Erythroblast (primary cell): ENCODE data around the gene RSPH6A.

ENCODE experiments used
- DNase-seq, 2 experiments: peaks; one replicate each; lab custom pipeline; 2025; lab: John Stamatoyannopoulos, UW
- GATA1 ChIP-seq: IDR thresholded peaks from 2 replicates; pipeline ENCODE4 v1.6.1; 2011; ENCODE audit warnings: low read depth, mild to moderate bottlenecking, control low read depth, low read length, moderate library complexity
- POLR2A ChIP-seq: IDR thresholded peaks from 2 replicates; pipeline ENCODE4 v1.6.1; 2011; ENCODE audit warnings: mild to moderate bottlenecking, low read length

RSPH6A gene

DNA sequence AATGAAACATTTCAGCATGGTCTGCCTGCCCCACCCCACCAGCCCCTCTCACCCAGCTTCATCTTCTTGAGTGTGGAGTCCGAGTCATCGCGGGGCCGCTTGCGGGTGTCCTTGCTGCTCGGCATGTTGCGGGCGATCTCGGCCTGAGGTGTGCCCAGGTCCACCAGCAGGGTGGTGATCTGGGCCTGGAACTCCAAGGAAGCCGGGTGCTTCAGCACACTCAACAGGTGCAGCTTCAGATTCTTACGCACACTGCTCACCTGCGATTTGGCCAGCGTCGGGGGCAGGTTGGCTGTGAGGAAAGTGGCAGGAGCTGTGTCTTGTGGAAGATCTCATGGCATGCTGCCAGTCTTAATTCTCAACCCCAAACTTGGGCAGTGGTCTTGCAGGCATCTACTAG is 27.1 kb upstream of the RSPH6A start:
- TF ChIP-seq POLR2A = no peak
- TF ChIP-seq GATA1 = no peak
- DNase-seq = no peak

DNA sequence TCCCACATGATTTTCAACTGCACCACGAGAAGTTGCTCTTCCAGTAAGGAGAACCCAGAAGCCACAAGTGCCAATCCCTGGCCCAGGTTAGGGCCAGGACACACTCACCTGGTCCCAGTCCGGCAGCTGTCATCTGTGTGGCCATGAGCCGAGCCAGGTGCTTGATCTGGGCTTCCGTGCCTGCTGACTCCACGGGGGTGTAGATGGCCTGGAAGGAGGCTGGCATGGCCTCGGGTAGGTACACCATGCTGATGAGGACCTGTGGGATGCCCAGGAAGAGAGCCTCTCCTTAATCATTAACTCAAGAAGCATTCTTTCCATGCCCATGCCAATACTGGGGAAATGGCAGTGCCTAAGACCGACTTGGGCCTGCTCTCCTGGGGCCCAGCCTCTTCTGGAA is 19.9 kb upstream of the RSPH6A start:
- no peak for TF ChIP-seq POLR2A
- DNase-seq = no peak

DNA sequence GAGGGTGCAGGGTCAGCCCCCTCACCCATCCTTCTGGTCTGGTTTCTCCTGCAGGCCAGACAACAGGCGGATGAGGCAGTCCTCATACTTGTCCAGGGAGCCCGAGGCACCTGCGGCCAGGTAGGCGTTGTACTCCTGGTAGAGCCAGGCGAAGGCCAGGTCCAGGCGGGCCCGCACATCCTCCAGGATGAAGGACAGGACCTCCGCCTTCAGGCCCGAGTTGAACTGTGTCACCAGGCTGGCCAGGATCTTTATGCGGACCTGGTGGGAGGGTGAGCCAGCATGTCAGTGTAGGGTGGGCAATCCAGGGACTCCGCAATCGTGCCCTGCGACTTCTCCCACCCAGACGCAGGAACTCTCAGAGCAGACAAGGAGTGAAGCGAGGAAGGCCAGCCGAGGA is 13.8 kb upstream of the RSPH6A start:
- no peak for TF ChIP-seq POLR2A
- TF ChIP-seq GATA1 = no peak
- DNase-seq = no peak

DNA sequence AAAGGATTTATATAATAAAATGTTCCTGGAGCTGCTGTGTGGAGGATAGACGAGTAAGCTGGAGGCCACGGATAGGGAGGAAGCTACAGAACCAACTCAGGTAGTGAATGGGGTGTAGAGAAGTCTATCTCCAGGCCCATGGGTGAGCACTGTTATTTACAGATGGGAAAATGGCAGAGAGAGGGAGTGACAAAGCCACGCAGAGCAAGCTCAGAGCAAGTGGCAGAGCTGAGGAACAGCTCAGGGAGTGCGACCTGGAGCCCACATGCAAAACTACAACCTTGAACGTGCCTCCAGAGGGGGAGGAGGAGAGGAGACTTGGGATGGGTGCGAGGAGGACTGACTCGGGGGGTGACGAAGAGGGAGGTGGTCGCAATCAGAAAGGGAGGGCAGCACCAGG is 13.4 kb upstream of the RSPH6A start:
- no peak for TF ChIP-seq GATA1
- TF ChIP-seq POLR2A = no peak
- no peak for DNase-seq

DNA sequence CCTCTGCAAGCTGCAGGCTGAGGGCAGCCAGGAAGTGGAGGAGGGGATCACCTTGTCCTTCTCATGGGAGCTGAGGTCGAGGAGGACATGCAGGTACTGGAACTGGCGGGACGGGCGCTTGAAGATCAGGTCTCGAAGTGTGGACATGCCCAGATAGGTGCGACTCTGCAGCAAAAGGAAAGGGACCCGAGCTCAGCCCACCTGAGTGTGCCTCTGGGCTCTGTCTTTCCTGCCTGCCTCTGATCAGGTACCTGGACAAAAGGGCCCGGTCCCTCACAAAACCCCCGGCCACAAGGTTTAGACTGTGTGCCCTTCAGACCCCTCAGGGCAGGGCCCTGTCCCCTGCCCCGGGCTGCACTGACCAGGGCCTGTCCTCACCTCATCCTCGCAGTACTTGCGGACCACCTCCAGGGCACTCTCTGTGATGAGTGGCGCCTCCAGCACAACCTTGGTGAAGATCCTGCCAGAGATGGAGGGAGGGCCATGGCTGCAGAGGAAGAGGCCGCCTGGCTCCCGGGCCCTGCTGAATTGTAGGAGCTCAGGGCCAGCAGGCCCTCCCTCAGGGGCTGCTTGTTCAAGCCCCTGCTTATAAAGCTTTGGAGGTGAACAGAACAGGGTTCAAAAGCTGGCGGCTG is 12.5 kb upstream of the RSPH6A start:
- TF ChIP-seq POLR2A (no peak), GATA1 (no peak)
- DNase-seq = no peak

DNA sequence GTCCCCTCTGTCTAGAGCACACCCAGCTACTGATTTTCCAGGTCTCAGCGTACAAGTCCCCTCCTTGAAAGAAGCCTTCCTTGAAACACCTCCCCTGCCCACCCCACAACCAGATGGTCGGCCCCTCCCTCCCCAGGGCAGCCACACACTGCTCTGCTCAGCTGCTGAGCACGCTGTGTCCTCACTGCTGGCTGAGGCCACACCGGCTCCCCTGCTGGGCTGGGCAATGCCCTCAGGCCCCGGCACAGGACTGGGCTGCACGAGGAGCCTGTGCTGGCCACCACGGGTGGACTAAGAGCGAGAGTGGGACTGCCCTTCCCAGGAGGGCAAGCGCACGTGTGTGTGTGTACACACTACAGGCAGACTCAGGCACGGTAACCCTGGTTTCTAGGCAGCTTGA is 11.8 kb upstream of the RSPH6A start:
- TF ChIP-seq GATA1 (no peak), POLR2A (no peak)
- no peak for DNase-seq

DNA sequence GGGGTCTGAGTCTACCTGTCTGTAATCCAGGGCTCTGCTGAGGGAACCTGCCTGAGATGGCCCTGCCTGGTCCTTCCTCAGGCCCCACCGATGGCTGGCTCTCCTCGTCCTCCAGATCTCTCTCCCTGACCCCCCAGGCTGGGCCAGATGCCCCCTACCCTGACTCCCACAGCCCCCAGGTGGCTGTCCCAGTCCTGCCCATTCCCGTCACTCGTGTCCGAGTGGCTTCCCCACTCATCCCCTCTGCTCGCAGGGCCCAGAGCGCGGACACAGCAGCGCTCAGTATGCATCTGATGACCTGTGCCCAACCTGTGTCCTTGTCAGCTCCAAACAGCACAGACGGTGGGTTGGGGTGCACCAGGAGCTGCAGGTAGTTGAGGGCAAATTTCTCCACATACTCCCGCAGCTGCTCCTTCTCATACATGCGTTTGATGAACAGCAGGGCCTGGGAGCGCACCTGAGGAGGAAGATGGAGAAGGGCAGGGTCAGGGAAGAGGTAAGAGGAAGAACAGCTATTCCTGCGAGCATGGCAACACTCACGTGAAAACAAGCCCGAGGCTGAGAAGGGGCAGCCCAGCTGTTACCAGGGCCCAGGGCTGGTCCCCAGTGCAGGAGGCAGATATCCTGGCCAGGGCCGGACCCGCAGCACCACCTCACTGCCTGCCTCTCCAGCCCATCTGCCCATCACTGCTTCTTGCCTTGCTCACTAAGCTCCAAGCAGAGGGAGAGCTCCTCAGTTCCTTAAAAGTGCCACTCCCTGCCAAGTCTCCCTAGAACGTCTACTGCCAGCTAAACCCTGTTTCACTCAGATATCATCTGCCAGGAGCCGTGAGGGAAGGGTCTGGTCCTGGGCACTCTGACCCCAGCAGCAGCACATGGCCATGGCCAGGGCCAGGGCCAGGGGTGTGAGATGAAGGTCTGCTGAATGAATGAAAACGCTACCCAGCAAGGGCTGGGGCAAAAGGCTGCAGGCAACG is 11.1 kb upstream of the RSPH6A start:
- DNase-seq = no peak
- TF ChIP-seq POLR2A = no peak
- no peak for TF ChIP-seq GATA1

DNA sequence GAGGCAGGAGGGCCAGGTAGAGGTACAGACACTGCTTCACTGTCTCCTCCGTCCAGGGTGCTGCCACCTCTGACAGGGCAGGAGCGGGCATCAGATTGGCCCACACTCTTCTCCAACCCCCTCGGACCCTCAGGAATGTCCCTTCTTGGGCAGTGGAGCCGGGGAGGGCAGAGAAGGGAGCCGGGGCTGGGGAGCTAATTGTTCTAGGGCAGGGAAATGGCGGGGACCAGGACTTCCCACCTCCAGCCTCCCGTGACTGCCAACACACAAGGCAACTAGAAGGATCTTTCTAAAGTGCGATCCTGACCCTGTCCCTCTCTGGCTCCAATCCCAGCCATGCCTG is 10.1 kb upstream of the RSPH6A start:
- no peak for DNase-seq
- TF ChIP-seq GATA1 = no peak
- no peak for TF ChIP-seq POLR2A

DNA sequence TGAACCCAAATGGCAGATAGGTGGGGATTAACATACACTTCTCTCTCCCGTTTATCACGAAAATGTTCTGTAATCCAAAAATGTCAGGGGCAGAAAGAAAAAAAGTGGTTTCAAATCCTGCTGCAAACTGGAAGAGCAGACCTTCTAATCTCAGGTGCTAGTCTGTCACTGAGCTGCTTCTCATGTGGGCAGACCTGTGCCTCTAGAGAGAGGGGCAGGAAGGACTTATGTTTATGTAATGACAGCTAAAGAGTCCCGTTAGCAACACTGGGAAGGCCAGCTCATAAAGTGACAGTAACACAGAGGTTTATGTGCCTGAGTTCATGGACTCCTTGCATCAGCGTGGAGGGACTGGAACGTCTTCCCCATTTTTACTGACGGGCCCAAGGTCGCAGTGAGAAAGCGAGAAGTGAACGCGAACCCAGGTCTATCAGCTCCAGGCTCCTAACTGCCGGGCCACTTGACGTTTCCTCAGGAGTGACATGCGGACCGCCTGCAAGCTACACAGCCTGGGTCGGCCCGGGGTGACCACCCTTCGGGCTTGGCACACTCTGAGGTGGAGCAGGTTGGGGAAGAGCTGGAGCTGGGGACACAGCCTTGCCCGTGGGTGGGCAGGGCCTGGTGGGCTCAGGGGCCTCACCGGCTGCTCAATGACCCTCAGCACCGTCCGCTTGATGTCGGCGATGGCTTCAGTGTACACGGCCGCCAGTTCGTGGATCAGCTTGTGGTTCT is 9.6 kb upstream of the RSPH6A start:
- DNase-seq = no peak
- no peak for TF ChIP-seq GATA1
- TF ChIP-seq POLR2A = no peak

DNA sequence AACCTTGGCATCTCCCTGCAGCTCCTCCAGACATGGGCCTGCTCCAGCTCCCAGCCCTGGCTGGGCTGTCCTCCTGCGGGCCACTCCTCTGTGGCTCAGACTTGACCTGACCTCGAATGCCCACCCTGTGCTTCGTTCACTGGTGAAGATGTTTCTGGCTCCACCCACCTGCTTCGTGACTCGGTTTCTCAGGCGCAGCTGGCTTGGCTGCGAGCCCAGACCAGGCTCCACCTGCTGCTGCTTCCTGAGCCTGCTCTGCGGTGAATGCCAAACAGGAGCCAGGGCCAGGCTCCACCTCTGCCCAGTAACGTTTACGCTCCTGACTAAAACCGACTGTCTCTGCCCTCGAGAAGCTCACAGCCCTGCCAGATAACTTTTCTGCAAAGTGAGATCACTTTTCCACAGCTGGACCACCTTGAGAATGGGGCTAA is 8.9 kb upstream of the RSPH6A start:
- TF ChIP-seq POLR2A (no peak), GATA1 (no peak)
- DNase-seq = no peak

DNA sequence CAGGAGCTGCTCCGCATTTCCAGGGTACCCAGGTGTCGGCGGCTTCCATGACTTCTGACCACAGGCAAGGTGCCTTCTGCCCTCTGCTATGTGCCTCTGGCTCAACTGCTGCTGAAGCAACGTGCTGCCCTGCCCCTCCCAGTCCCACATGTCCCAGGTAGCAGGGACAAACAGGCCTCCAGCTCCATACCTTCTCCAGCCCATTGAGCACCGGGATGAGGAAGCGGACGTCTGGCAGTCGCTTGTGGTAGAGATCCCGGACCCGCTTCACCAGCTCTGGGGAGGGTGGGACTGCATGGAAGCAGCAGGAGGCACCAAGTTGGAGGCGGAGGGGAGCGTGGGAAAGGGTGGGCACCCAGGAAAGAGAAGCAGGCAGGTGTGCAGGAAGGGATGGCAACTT is 8.1 kb upstream of the RSPH6A start:
- TF ChIP-seq GATA1 (no peak), POLR2A (no peak)
- DNase-seq = no peak

DNA sequence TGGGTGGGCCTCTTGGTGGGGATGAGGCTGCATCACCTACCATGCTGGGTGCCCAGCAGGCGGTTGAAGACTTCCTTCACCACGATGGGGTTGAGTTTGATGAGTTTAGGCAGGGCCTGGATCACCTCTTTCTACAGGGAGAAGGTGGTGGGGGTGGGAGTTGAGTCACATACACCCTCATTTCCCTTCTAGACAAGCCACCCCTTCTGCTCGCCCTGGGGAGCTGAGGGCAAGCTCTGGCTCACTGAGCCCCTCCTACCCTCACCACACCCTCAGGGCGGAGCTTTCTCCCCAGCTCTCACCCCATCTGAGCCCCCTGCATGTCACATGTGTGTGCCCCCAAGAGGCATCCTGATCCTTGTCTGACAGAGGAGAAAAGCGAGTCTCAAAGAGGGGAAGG is 7.6 kb upstream of the RSPH6A start:
- no peak for TF ChIP-seq POLR2A
- TF ChIP-seq GATA1 = no peak
- no peak for DNase-seq

DNA sequence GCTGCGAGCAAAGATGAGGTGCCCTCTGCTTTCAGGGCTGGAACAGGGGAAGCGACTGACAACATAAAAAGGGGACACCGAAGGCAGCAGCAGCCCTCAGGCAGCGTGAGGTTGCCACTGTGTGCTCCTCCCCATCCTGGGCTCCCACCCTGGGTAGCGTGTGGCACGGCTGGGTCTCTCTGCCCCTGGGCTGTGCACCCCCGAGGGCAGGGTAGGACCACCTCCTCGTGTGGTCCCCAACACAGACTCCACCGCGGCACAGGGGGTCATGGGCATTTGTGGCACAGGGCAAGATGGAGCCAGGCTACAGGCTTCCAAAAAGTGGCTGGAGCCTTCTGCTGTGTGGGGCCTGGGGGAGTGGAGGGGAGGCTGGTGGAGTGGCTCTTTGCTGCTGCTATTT is 6.5 kb upstream of the RSPH6A start:
- no peak for TF ChIP-seq GATA1
- TF ChIP-seq POLR2A = no peak
- DNase-seq = no peak

DNA sequence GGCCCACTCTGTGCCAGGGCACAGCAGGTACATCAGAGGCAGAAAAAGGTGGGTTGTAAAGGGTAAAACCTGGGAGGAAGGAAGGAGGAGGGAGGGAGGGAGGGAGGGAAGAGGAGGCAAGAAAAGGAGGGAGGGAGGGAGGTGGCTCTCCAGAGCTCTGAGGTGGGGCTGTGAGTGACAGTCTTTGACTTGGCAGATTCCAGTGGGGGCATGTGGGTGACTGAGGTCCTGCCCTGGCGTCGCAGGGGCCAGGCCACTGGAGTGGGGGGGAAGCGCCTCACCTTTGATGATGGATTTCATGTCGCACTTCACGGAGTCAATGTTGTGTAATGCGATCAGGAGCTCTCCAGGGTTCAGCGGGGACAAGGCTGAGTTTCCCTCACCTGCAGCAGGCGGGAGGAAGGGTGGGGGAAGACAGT is 6.0 kb upstream of the RSPH6A start:
- no peak for TF ChIP-seq GATA1
- TF ChIP-seq POLR2A = no peak
- DNase-seq = no peak
